Progenitor cell of endocrine pancreas (in vitro differentiated cells): ENCODE results near the gene LRRC74B. TPM values are rescaled to one million over a fixed set of nuclear protein-coding genes. Genes with fewer than 3 reads are reported as not detected.
"Not testable (repeated sequence)": the region's sequence is repeated elsewhere in the genome, so short reads cannot be mapped to it uniquely, and the experiment has no call there.

Experiments used
- DNase-seq: peaks from one replicate; pipeline ENCODE4 v3.0.0; 2021; ENCODE audit warnings: low spot score; ENCODE audit not compliant: unreplicated experiment
- H3K27ac Mint-ChIP-seq: 2 replicates; pipeline ENCODE4 v1.8.0; 2021; ENCODE audit warnings: mild to moderate bottlenecking, moderate library complexity, mixed read lengths
- H3K27me3 Mint-ChIP-seq: 2 replicates; pipeline ENCODE4 v1.8.0; 2021; ENCODE audit warnings: mixed read lengths
- H3K36me3 Mint-ChIP-seq: 2 replicates; pipeline ENCODE4 v1.8.0; 2022; ENCODE audit warnings: mixed read lengths; ENCODE audit not compliant: insufficient read depth
- H3K4me1 Mint-ChIP-seq: 2 replicates; pipeline ENCODE4 v1.8.0; 2021; ENCODE audit warnings: low read depth, mixed read lengths
- H3K4me3 Mint-ChIP-seq: 2 replicates; pipeline ENCODE4 v1.8.0; 2021; ENCODE audit warnings: low read depth, mild to moderate bottlenecking, moderate library complexity, mixed read lengths
- H3K9me3 Mint-ChIP-seq: 2 replicates; pipeline ENCODE4 v1.8.0; 2021; ENCODE audit warnings: low read depth, mixed read lengths
- CTCF ChIP-seq: fragments of 200-600 bp; sonication (generic); IDR thresholded peaks from one replicate; pipeline ENCODE4 v1.5.0; 2021; ENCODE audit warnings: antibody characterized with exemption, mild to moderate bottlenecking; ENCODE audit not compliant: unreplicated experiment
- total RNA-seq: library from RNA; stranded (reverse); gene quantifications from 2 replicates; pipeline ENCODE4 v1.2.1, GENCODE V29; 2021

LRRC74B gene
- total RNA-seq, 1 donor from 2014 or later, result 0.72 TPM

GRCh38 chr22:21047730-21048129 lies 2.0 kb downstream of the LRRC74B start:
- Mint-ChIP-seq H3K4me3 (no peak overlapping the region), H3K36me3 (no peaks in the 10 kb centered on the region), H3K4me1 (peaks cover 9% of the 10 kb centered on the region), H3K27me3 (peaks cover 22% of the 10 kb centered on the region), H3K27ac (no peak overlapping the region), H3K9me3 (no peaks in the 10 kb centered on the region)
- no peak for DNase-seq
- TF ChIP-seq CTCF, result no peak

GRCh38 chr22:21048448-21048847 lies 2.7 kb downstream of the LRRC74B start:
- not testable (repeated sequence) for H3K4me1 Mint-ChIP-seq, H3K9me3 Mint-ChIP-seq, DNase-seq, H3K4me3 Mint-ChIP-seq, H3K27ac Mint-ChIP-seq, H3K36me3 Mint-ChIP-seq
- peaks cover 18% of the 10 kb centered on the region for H3K27me3 Mint-ChIP-seq

- H3K4me1 Mint-ChIP-seq, H3K4me3 Mint-ChIP-seq, DNase-seq, H3K9me3 Mint-ChIP-seq, H3K36me3 Mint-ChIP-seq, H3K27ac Mint-ChIP-seq: not testable (repeated sequence)
- H3K27me3 Mint-ChIP-seq, result peaks cover 13% of the 10 kb centered on the region
Measured at GRCh38 chr22:21048965-21049364, 3.2 kb downstream of the LRRC74B start.

- no peaks in the 10 kb centered on the region for H3K4me1 Mint-ChIP-seq
- H3K36me3 Mint-ChIP-seq, result no peaks in the 10 kb centered on the region
- H3K4me3 Mint-ChIP-seq, result no peak overlapping the region
- no peak for TF ChIP-seq CTCF
- no peak for DNase-seq
- no peaks in the 10 kb centered on the region for H3K9me3 Mint-ChIP-seq
- peaks cover 21% of the 10 kb centered on the region for H3K27me3 Mint-ChIP-seq
- H3K27ac Mint-ChIP-seq, result no peak overlapping the region
Measured at GRCh38 chr22:21051145-21051830, 5.5 kb downstream of the LRRC74B start.

GRCh38 chr22:21051831-21052400 lies 6.2 kb downstream of the LRRC74B start:
- Mint-ChIP-seq H3K27ac (no peak overlapping the region), H3K4me1 (no peaks in the 10 kb centered on the region), H3K36me3 (no peaks in the 10 kb centered on the region), H3K4me3 (no peak overlapping the region), H3K27me3 (peaks cover 26% of the 10 kb centered on the region), H3K9me3 (no peaks in the 10 kb centered on the region)
- no peak for DNase-seq
- no peak for TF ChIP-seq CTCF

- Mint-ChIP-seq H3K4me1 (no peaks in the 10 kb centered on the region), H3K27ac (no peak overlapping the region), H3K4me3 (no peak overlapping the region), H3K36me3 (no peaks in the 10 kb centered on the region), H3K27me3 (peaks cover 27% of the 10 kb centered on the region), H3K9me3 (no peaks in the 10 kb centered on the region)
- no peak for TF ChIP-seq CTCF
- no peak for DNase-seq
Measured at GRCh38 chr22:21052715-21053459, 7.1 kb downstream of the LRRC74B start.
